Parathyroid adenoma (tissue), 2 donors: ENCODE results near the gene ACTN4.

Experiments used
- H2AFZ ChIP-seq: fragments of 300-600 bp; sonication (generic); one replicate; pipeline ENCODE4 v1.7.0; 2017; ENCODE audit warnings: antibody characterized with exemption, mild to moderate bottlenecking
- H3K27ac ChIP-seq: fragments of 300-600 bp; sonication (generic); one replicate; pipeline ENCODE4 v1.7.0; 2017
- H3K27me3 ChIP-seq: fragments of 300-600 bp; sonication (generic); one replicate; pipeline ENCODE4 v1.7.0; 2017; ENCODE audit warnings: low read length; ENCODE audit not compliant: control insufficient read depth, insufficient read depth
- H3K36me3 ChIP-seq: fragments of 300-600 bp; sonication (generic); one replicate; pipeline ENCODE4 v1.7.0; 2017; ENCODE audit warnings: low read length; ENCODE audit not compliant: control insufficient read depth, insufficient read depth
- H3K4me1 ChIP-seq: fragments of 300-600 bp; sonication (generic); one replicate; pipeline ENCODE4 v1.7.0; 2017; ENCODE audit warnings: control low read depth
- H3K4me2 ChIP-seq: fragments of 300-600 bp; sonication (generic); one replicate; pipeline ENCODE4 v1.7.0; 2017; ENCODE audit warnings: low read length
- H3K4me3 ChIP-seq: fragments of 300-600 bp; sonication (generic); one replicate; pipeline ENCODE4 v1.7.0; 2017; ENCODE audit warnings: low read depth, low read length
- H3K79me2 ChIP-seq: fragments of 300-600 bp; sonication (generic); one replicate; pipeline ENCODE4 v1.7.0; 2017; ENCODE audit warnings: control low read depth
- H3K9ac ChIP-seq: fragments of 300-600 bp; sonication (generic); one replicate; pipeline ENCODE4 v1.7.0; 2017; ENCODE audit warnings: mild to moderate bottlenecking
- H3K9me3 ChIP-seq: fragments of 300-600 bp; sonication (generic); one replicate; pipeline ENCODE4 v1.7.0; 2017; ENCODE audit warnings: low read length; ENCODE audit not compliant: control insufficient read depth
- TF ChIP-seq, protein P1 (sequence below): fragments of 300-600 bp; sonication (generic); IDR thresholded peaks from one replicate; pipeline ENCODE4 v1.7.0; 2017; ENCODE audit warnings: antibody characterized with exemption, mild to moderate bottlenecking
- donor health status: primary hyperparathyroidism.

ACTN4 gene

DNA sequence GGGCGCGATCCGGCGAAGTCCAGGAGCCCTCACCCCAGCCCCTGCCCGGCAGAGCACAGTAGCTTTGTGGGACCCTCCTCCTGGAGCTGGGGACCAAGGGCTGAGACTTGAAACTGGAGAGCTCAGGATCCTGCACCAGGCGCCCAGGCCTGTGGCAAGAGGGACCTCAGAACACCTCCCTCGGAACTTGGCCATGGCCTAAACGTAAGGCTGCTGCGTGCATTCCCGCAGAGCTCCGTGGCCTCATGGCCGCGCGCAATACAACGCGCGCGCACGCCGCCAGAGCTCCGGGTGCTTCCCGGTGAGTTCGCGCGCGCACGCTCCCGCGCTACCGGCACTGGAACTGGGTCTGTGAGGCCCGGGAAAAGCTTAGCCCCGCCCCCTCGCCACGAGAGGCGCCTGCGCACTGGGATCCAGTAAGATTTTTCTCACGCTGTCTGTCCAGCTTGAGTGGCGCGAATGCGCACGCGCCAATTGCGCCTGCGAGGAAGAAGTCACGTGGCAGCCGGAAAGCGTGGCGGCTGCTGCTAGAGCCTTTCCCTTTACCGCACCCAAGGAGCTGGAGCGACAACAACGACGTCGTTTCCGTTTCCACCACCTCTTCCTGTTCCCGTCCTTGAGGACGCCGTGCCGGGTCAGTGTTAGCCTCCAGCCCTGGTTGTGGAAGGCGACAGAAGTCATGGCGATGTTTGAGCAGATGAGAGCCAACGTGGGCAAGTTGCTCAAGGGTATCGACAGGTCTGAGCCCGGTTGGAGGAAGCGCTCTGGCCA is 28.7 kb upstream of the ACTN4 start, which contains the start of gene EIF3K:
TSS of gene EIF3K (plus strand) at position 599 of the 771 bp plus-strand sequence. CDS start at position 680, 81 bp downstream.
- Histone ChIP-seq H3K9me3 (no peaks in the 10 kb centered on the region), H3K27ac (peak within 1 kb of the TSS; percentile 80), H3K36me3 (no peaks in the 10 kb centered on the region), H3K79me2 (peaks cover 11% of the 10 kb centered on the region), H3K9ac (peak within 1 kb of the TSS; percentile 78), H3K27me3 (no peaks in the 10 kb centered on the region), H3K4me3 (peak within 1 kb of the TSS; percentile 87), H3K4me2 (peak within 1 kb of the TSS; percentile 81), H2AFZ (peak within 1 kb of the TSS; percentile 99), H3K4me1 (peaks cover 13% of the 10 kb centered on the region)
- TF ChIP-seq, protein P1, sequence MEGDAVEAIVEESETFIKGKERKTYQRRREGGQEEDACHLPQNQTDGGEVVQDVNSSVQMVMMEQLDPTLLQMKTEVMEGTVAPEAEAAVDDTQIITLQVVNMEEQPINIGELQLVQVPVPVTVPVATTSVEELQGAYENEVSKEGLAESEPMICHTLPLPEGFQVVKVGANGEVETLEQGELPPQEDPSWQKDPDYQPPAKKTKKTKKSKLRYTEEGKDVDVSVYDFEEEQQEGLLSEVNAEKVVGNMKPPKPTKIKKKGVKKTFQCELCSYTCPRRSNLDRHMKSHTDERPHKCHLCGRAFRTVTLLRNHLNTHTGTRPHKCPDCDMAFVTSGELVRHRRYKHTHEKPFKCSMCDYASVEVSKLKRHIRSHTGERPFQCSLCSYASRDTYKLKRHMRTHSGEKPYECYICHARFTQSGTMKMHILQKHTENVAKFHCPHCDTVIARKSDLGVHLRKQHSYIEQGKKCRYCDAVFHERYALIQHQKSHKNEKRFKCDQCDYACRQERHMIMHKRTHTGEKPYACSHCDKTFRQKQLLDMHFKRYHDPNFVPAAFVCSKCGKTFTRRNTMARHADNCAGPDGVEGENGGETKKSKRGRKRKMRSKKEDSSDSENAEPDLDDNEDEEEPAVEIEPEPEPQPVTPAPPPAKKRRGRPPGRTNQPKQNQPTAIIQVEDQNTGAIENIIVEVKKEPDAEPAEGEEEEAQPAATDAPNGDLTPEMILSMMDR: no peak

DNA sequence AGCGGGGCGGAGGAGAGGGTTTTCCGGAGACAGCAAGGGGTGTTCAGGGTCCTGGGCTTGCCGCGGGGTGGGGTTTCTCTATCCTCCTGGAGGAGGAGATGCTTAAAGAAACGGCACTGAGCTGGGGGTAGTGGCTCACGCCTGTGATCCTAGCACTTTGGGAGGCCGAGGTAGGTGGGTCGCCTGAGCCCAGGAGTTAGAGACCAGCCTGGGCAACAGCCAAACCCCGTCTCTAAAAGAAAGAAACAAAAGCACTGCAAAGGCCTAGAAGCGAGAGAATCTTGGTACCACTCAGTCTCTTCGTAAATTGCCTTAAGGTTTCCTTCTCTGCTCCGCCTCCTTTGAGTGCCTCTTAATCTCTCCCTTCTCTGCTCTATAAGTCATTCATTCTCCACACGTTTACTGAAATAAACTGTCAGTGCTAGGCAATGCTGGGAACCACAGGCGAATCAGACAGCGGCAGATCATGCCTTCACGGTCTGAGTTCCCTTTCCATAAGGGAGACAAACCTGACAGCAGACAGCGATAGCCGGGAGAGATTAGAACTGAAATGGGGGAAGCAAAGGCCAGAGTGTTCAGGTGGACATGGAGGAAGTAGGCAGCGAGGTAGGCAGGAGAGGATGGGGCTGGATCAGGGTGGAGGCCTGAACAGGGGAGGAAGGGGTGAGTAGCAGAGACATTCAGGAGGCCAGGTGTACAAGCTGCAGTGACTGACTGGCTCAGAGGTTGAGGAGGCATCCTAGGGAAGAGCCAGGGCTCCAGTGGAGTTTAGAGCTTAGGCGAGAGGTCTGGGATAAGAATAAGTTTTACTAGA is 27.9 kb upstream of the ACTN4 start:
- no peaks in the 10 kb centered on the region for H3K9me3 ChIP-seq
- H3K27ac ChIP-seq: peak overlapping the region; percentile 80
- H3K9ac ChIP-seq: peak overlapping the region; percentile 44
- peaks cover 11% of the 10 kb centered on the region for H3K79me2 ChIP-seq
- peak overlapping the region; percentile 99 for H2AFZ ChIP-seq
- H3K36me3 ChIP-seq: no peaks in the 10 kb centered on the region
- peaks cover 13% of the 10 kb centered on the region for H3K4me1 ChIP-seq
- peak overlapping the region; percentile 81 for H3K4me2 ChIP-seq
- H3K27me3 ChIP-seq: no peaks in the 10 kb centered on the region
- TF ChIP-seq, protein P1: no peak
- H3K4me3 ChIP-seq: peak overlapping the region; percentile 87

DNA sequence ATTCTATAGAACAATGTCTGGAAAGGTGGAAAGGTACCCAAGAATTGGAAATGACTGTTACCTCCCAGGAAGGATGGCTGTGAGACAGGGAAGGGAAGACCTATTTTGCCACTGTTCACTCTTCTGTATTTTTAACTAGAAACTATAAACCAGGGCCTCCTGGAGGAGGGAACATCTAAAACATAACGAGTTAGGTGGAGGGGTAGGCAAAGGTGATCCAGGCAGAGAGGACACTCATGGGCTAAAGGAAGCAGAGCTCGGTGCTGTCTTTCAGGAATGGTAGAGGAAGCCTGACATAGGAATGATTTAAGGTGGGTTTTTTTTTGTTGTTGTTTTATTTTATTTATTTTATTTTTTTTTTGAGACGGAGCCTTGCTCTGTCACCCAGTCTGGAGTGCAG is 22.6 kb upstream of the ACTN4 start:
- Histone ChIP-seq H3K9me3 (no peaks in the 10 kb centered on the region), H3K4me2 (no peak overlapping the region), H3K79me2 (peaks cover 8% of the 10 kb centered on the region), H3K9ac (no peak overlapping the region), H3K4me3 (no peak overlapping the region), H2AFZ (no peak overlapping the region), H3K27me3 (no peaks in the 10 kb centered on the region), H3K4me1 (peaks cover 4% of the 10 kb centered on the region), H3K36me3 (no peaks in the 10 kb centered on the region), H3K27ac (no peak overlapping the region)
- TF ChIP-seq, protein P1: no peak

DNA sequence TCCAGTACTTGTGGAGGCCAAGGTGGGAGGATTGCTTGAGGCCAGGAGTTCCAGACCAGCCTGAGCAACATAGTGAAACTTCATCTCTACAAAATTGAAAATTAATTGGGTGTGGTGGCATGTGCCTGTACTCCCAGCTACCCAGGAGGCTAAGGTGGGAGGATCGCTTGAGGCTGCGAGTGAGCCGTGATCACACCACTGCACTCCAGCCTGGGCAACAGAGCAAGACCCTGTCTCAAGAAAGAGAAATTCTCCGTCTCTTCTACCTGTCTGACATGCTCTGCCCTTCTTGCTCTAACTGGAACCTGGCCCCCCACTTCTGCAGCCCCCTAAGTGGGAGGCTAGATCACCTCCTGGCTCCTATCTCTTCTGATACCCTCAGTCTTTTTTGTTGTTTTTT is 21.0 kb upstream of the ACTN4 start:
- Histone ChIP-seq H3K79me2 (no peaks in the 10 kb centered on the region), H3K27me3 (no peaks in the 10 kb centered on the region), H3K4me1 (no peaks in the 10 kb centered on the region), H3K9ac (no peak overlapping the region), H3K27ac (no peak overlapping the region), H3K9me3 (no peaks in the 10 kb centered on the region), H3K4me3 (no peak overlapping the region), H3K4me2 (no peak overlapping the region), H3K36me3 (no peaks in the 10 kb centered on the region), H2AFZ (no peak overlapping the region)
- TF ChIP-seq, protein P1: no peak
